PC-9 (cell line): ENCODE data around the gene ZACN. TPM values are rescaled to one million over a fixed set of nuclear protein-coding genes. Genes with fewer than 3 reads are reported as not detected.

Experiments
- BruUV-seq: library from RNA; stranded (reverse); fragments of 400-500 nt; replicated peaks from 2 replicates; lab custom pipeline; 2021; lab: Mats Ljungman, UMichigan
- CTCF ChIA-PET: fragments of 300-600 bp; sonication (Branson Sonifier 250); formaldehyde crosslinking; loops from one replicate; lab custom pipeline; 2022; ENCODE audit warnings: antibody characterized with exemption; lab: Charles Lee
- POLR2A ChIA-PET: fragments of 300-600 bp; sonication (Branson Sonifier 250); formaldehyde crosslinking; loops from one replicate; lab custom pipeline; 2022; ENCODE audit warnings: antibody characterized with exemption; ENCODE audit not compliant: unreplicated experiment; lab: Charles Lee
- DNase-seq, 2 experiments: peaks; one replicate each; pipeline versions ENCODE4 v3.0.0 to v3.0.0-alpha.2; 2015 to 2022; ENCODE audit warnings: mixed read lengths in 1 of 2
- H2AFZ ChIP-seq: fragments of 200-600 bp; sonication (generic); 2 replicates; pipeline ENCODE4 v1.8.1; 2017; ENCODE audit warnings: antibody characterized with exemption
- H3F3A ChIP-seq: fragments of 200-600 bp; sonication (generic); 2 replicates; pipeline ENCODE4 v1.8.1; 2017; ENCODE audit warnings: antibody characterized with exemption, mild to moderate bottlenecking, low read depth; ENCODE audit not compliant: insufficient read depth
- H3K27ac ChIP-seq: fragments of 200-600 bp; sonication (generic); 2 replicates; pipeline ENCODE4 v1.6.1; 2016; ENCODE audit warnings: mixed run types
- H3K27me3 ChIP-seq: fragments of 200-600 bp; sonication (generic); 2 replicates; pipeline ENCODE4 v1.6.1; 2016; ENCODE audit warnings: low read depth, mixed run types; ENCODE audit not compliant: insufficient read depth
- H3K36me3 ChIP-seq: fragments of 200-600 bp; sonication (generic); 2 replicates; pipeline ENCODE4 v1.6.1; 2016; ENCODE audit warnings: low read depth, mixed run types
- H3K4me1 ChIP-seq: fragments of 200-600 bp; sonication (generic); replicated peaks from 2 replicates; pipeline ENCODE4 v1.6.1; 2016; ENCODE audit warnings: mixed run types; ENCODE audit not compliant: insufficient read depth
- H3K4me2 ChIP-seq: fragments of 200-600 bp; sonication (generic); 2 replicates; pipeline ENCODE4 v1.6.1; 2017; ENCODE audit warnings: mixed run types
- H3K4me3 ChIP-seq: fragments of 200-600 bp; sonication (generic); 2 replicates; pipeline ENCODE4 v1.6.1; 2016; ENCODE audit warnings: mixed run types
- H3K79me2 ChIP-seq: fragments of 200-600 bp; sonication (generic); 2 replicates; pipeline ENCODE4 v1.6.1; 2017; ENCODE audit warnings: low read depth, mixed run types
- H3K9me2 ChIP-seq: fragments of 200-600 bp; sonication (generic); 2 replicates; pipeline ENCODE4 v1.8.1; 2017; ENCODE audit warnings: mild to moderate bottlenecking; ENCODE audit not compliant: insufficient read depth
- H3K9me3 ChIP-seq: fragments of 200-600 bp; sonication (generic); 2 replicates; pipeline ENCODE4 v1.8.1; 2016; ENCODE audit warnings: low read depth; ENCODE audit not compliant: insufficient read depth
- H4K20me1 ChIP-seq: fragments of 200-600 bp; sonication (generic); 2 replicates; pipeline ENCODE4 v1.8.1; 2017; ENCODE audit not compliant: insufficient read depth
- CTCF ChIP-seq: fragments of 200-600 bp; sonication (generic); conservative IDR thresholded peaks from 2 replicates; pipeline ENCODE4 v1.6.1; 2017; ENCODE audit warnings: mixed run types, antibody characterized with exemption, mild to moderate bottlenecking, moderate library complexity
- EZH2 ChIP-seq: fragments of 200-600 bp; sonication (generic); IDR thresholded peaks from 2 replicates; pipeline ENCODE4 v1.8.0; 2017; ENCODE audit warnings: antibody characterized with exemption, low read depth
- intact Hi-C: fragments of 100-400 bp; cut with micrococcal nuclease; formaldehyde crosslinking; loops from one replicate; pipeline ENCODE4 v1.10.0; 2022; ENCODE audit not compliant: unreplicated experiment
- total RNA-seq: library from RNA; stranded (reverse); gene quantifications from 2 replicates; pipeline ENCODE4 v1.2.3, GENCODE V29; 2021

The ZACN gene
- total RNA-seq, 1 experiment from 2014 or later: not detected

- Histone ChIP-seq H3F3A (0 out of 2 replicates have a peak, but pooled peaks cover 3% of the 10 kb centered on the region), H3K9me2 (no peaks in the 10 kb centered on the region), H3K27me3 (no peaks in the 10 kb centered on the region), H2AFZ (no peak overlapping the region), H3K4me2 (no peak overlapping the region), H3K4me3 (no peak overlapping the region), H3K9me3 (no peaks in the 10 kb centered on the region), H3K36me3 (no peaks in the 10 kb centered on the region), H3K4me1 (no peaks in the 10 kb centered on the region), H4K20me1 (no peaks in the 10 kb centered on the region), H3K79me2 (no peaks in the 10 kb centered on the region), H3K27ac (no peak overlapping the region)
- CTCF ChIA-PET: no interaction called here
- TF ChIP-seq CTCF (no peak), EZH2 (no peak)
- intact Hi-C loops: no loop called here
- POLR2A ChIA-PET: no interaction called here
- BruUV-seq: no TSS peak
- DNase-seq: no peak
Measured at GRCh38 chr17:76095943-76096342, 17.0 kb downstream of the ZACN start.

GRCh38 chr17:76097716-76098295, 18.8 kb downstream of the ZACN start:
- DNase-seq: no peak
- CTCF ChIA-PET: no interaction called here
- no peaks in the 10 kb centered on the region for H3K9me3 ChIP-seq
- H3K4me3 ChIP-seq: no peak overlapping the region
- POLR2A ChIA-PET: no interaction called here
- no peaks in the 10 kb centered on the region for H3K36me3 ChIP-seq
- no TSS peak for BruUV-seq
- H4K20me1 ChIP-seq: no peaks in the 10 kb centered on the region
- H3K4me2 ChIP-seq: no peak overlapping the region
- H3K27me3 ChIP-seq: no peaks in the 10 kb centered on the region
- H2AFZ ChIP-seq: no peak overlapping the region
- H3K9me2 ChIP-seq: no peaks in the 10 kb centered on the region
- TF ChIP-seq EZH2: no peak
- no peak for TF ChIP-seq CTCF
- peaks cover 3% of the 10 kb centered on the region; the same call in 1 of the 2 replicates for H3F3A ChIP-seq
- H3K4me1 ChIP-seq: peaks cover 7% of the 10 kb centered on the region; the same call in 1 of the 2 replicates
- intact Hi-C loops: no loop called here
- no peak overlapping the region for H3K27ac ChIP-seq
- H3K79me2 ChIP-seq: peaks cover 12% of the 10 kb centered on the region

- POLR2A ChIA-PET: interaction anchor here (0.7 kb wide), 2 partner anchors 13 to 172 kb away, joined by 7 to 12 read pairs; no protein-coding TSS in a partner anchor
- DNase-seq: no peak
- H3K36me3 ChIP-seq: no peaks in the 10 kb centered on the region
- H4K20me1 ChIP-seq: no peaks in the 10 kb centered on the region
- H3K27ac ChIP-seq: peak overlapping the region; percentile 73; the same call in 1 of the 2 replicates
- H3K79me2 ChIP-seq: peaks cover 17% of the 10 kb centered on the region
- no peaks in the 10 kb centered on the region for H3K9me2 ChIP-seq
- intact Hi-C loops: loop anchor here (10.0 kb wide), 1 partner anchor 198 kb away; the partner anchor contains the start of gene MRPL38
- peaks cover 6% of the 10 kb centered on the region; the same call in 1 of the 2 replicates for H3F3A ChIP-seq
- peak overlapping the region; percentile 91 for H3K4me2 ChIP-seq
- peak overlapping the region; percentile 86 for H3K4me3 ChIP-seq
- no peaks in the 10 kb centered on the region for H3K9me3 ChIP-seq
- TF ChIP-seq EZH2 (no peak), CTCF (no peak)
- no TSS peak for BruUV-seq
- CTCF ChIA-PET: interaction anchor here (0.6 to 1.2 kb wide), 3 partner anchors 40 to 51 kb away, joined by 4 to 12 read pairs (median 4); no protein-coding TSS in a partner anchor
- peaks cover 7% of the 10 kb centered on the region for H3K4me1 ChIP-seq
- no peaks in the 10 kb centered on the region for H3K27me3 ChIP-seq
- H2AFZ ChIP-seq: peak overlapping the region; percentile 81
Measured at GRCh38 chr17:76102944-76103273, 23.9 kb downstream of the ZACN start.
